Activated naive CD8-positive, alpha-beta T cell treated with anti-CD3 and anti-CD28 coated beads, Interleukin-2, amount 10 ng/mL, durations not matched to agents 7 days and 5 days (primary cell): Measurements from ENCODE around the gene DPH1. TPM values are rescaled to one million over a fixed set of nuclear protein-coding genes. Genes with fewer than 3 reads are reported as not detected.
A peak's percentile ranks its signal among the peaks of the same experiment; 100 is the strongest.

Source experiments
- ATAC-seq: fragments of 150-1000 bp; cut with Tn5 transposase; one replicate; pipeline ENCODE4 v1.10.0; 2021; ENCODE audit warnings: low read depth, moderate library complexity
- POLR2A ChIA-PET: fragments of 350-600 bp; sonication (Branson Sonifier 250); formaldehyde crosslinking; loops from one replicate; lab custom pipeline; 2021; ENCODE audit warnings: antibody characterized with exemption; lab: Charles Lee
- DNase-seq: peaks from one replicate; pipeline ENCODE4 v3.0.0; 2021
- H3K27ac Mint-ChIP-seq: one replicate; pipeline ENCODE4 v1.8.0; 2022; ENCODE audit warnings: mild to moderate bottlenecking, mixed read lengths
- H3K27me3 Mint-ChIP-seq: one replicate; pipeline ENCODE4 v1.8.0; 2022; ENCODE audit warnings: mild to moderate bottlenecking, moderate library complexity, mixed read lengths
- H3K36me3 Mint-ChIP-seq: one replicate; pipeline ENCODE4 v1.8.0; 2021; ENCODE audit warnings: mild to moderate bottlenecking, mixed read lengths
- H3K4me1 Mint-ChIP-seq: one replicate; pipeline ENCODE4 v1.8.0; 2021; ENCODE audit warnings: mixed read lengths
- H3K4me3 Mint-ChIP-seq: one replicate; pipeline ENCODE4 v1.8.0; 2022; ENCODE audit warnings: mild to moderate bottlenecking, moderate library complexity, mixed read lengths
- H3K9me3 Mint-ChIP-seq: one replicate; pipeline ENCODE4 v1.8.0; 2021; ENCODE audit warnings: mixed read lengths
- total RNA-seq, 2 experiments: library from RNA; stranded (reverse); gene quantifications; one replicate each; pipeline ENCODE4 v1.2.3, GENCODE V29; 2021

DPH1 gene
- total RNA-seq, 2 experiments from 2014 or later, result 45.7 to 46.4 TPM

DNA sequence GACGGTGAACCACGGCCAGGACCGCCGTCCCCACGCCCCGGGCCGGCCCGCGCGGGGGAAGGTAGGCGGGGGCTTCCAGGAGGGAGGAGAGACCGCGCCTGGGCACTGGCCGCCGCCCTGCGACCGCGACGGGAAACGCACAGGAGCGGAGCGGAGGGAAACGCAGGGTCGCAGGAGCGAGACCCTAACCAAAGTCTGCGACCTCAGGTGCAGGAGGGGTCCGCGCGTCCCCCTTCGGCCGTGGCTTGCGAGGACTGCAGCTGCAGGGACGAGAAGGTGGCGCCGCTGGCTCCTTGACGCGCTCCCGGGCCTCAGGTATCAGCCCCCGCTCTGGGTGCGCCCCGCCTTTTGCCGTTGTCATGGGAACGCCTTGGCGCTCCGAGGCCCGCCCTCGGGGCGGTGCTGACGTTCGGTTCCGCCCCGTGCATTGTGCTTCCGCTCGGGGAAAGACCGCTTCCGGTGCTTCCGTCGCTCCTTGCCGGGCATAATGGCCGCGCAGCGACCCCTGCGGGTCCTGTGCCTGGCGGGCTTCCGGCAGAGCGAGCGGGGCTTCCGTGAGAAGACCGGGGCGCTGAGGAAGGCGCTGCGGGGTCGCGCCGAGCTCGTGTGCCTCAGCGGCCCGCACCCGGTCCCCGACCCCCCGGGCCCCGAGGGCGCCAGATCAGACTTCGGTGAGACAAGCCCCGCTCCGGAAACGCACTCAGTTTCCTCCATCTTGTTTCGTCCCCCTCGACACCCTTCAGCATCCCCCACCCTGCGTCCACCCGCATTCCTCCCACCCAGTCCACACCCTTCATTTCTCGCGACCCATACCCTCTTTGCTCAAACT, 11.8 kb downstream of the DPH1 start, which contains the start of gene OVCA2:
Gene OVCA2 (plus strand): TSS at position 462 of the 829 bp plus-strand sequence. CDS start 26 bp downstream, at position 488.
- peaks cover 12% of the 10 kb centered on the region for H3K36me3 Mint-ChIP-seq
- ATAC-seq (peak; percentile 83), DNase-seq (peak; percentile 98)
- POLR2A ChIA-PET, result interaction anchor here (2.3 to 3.3 kb wide), 2 partner anchors 10 to 14 kb away, joined by 6 to 13 read pairs; partner anchors contain the start of gene DPH1
- peak within 1 kb of the TSS; percentile 96 for H3K27ac Mint-ChIP-seq
- H3K9me3 Mint-ChIP-seq, result no peaks in the 10 kb centered on the region
- peak within 1 kb of the TSS; percentile 93 for H3K4me3 Mint-ChIP-seq
- H3K27me3 Mint-ChIP-seq, result no peaks in the 10 kb centered on the region
- H3K4me1 Mint-ChIP-seq, result peaks cover 12% of the 10 kb centered on the region

GRCh38 chr17:2042390-2042847, 12.5 kb downstream of the DPH1 start:
- ATAC-seq (no peak), DNase-seq (no peak)
- Mint-ChIP-seq H3K4me1 (peaks cover 12% of the 10 kb centered on the region), H3K4me3 (peak overlapping the region; percentile 93), H3K9me3 (no peaks in the 10 kb centered on the region), H3K36me3 (peaks cover 12% of the 10 kb centered on the region), H3K27ac (peak overlapping the region; percentile 96), H3K27me3 (no peaks in the 10 kb centered on the region)
- POLR2A ChIA-PET, result interaction anchor here (1.0 to 3.3 kb wide), 2 partner anchors 11 to 218 kb away, joined by 3 to 13 read pairs; partner anchors contain the start of gene DPH1

- Mint-ChIP-seq H3K4me3 (peak overlapping the region; percentile 93), H3K36me3 (peaks cover 12% of the 10 kb centered on the region), H3K4me1 (peaks cover 12% of the 10 kb centered on the region), H3K27me3 (peaks cover 2% of the 10 kb centered on the region), H3K27ac (peak overlapping the region; percentile 96), H3K9me3 (no peaks in the 10 kb centered on the region)
- no peak for DNase-seq
- no peak for ATAC-seq
- POLR2A ChIA-PET, result interaction anchor here (1.0 kb wide), 1 partner anchor 217 kb away, joined by 3 read pairs; no protein-coding TSS in a partner anchor
These were observed 13.0 kb downstream of the DPH1 start for GRCh38 chr17:2042933-2043332.

- peaks cover 5% of the 10 kb centered on the region for H3K27me3 Mint-ChIP-seq
- H3K27ac Mint-ChIP-seq, result no peak overlapping the region
- DNase-seq, result no peak
- ATAC-seq, result no peak
- POLR2A ChIA-PET, result no interaction called here
- peak overlapping the region; percentile 93 for H3K4me3 Mint-ChIP-seq
- no peaks in the 10 kb centered on the region for H3K9me3 Mint-ChIP-seq
- peaks cover 12% of the 10 kb centered on the region for H3K36me3 Mint-ChIP-seq
- H3K4me1 Mint-ChIP-seq, result peaks cover 12% of the 10 kb centered on the region
These were observed 13.8 kb downstream of the DPH1 start for GRCh38 chr17:2043785-2044184.

- POLR2A ChIA-PET, result no interaction called here
- Mint-ChIP-seq H3K9me3 (no peaks in the 10 kb centered on the region), H3K4me1 (peaks cover 15% of the 10 kb centered on the region), H3K36me3 (peaks cover 12% of the 10 kb centered on the region), H3K27ac (no peak overlapping the region), H3K4me3 (no peak overlapping the region), H3K27me3 (peaks cover 5% of the 10 kb centered on the region)
- DNase-seq, result no peak
- ATAC-seq, result no peak
These were observed 14.4 kb downstream of the DPH1 start for GRCh38 chr17:2044263-2044894.

GRCh38 chr17:2047590-2047989, 17.6 kb downstream of the DPH1 start:
- POLR2A ChIA-PET, result no interaction called here
- DNase-seq, result no peak
- Mint-ChIP-seq H3K9me3 (no peaks in the 10 kb centered on the region), H3K27ac (no peak overlapping the region), H3K4me1 (peaks cover 21% of the 10 kb centered on the region), H3K4me3 (no peak overlapping the region), H3K36me3 (peaks cover 10% of the 10 kb centered on the region), H3K27me3 (peaks cover 14% of the 10 kb centered on the region)
- ATAC-seq, result no peak

- POLR2A ChIA-PET, result interaction anchor here (1.2 kb wide), 1 partner anchor 28 kb away, joined by 3 read pairs; no protein-coding TSS in a partner anchor
- Mint-ChIP-seq H3K27me3 (peaks cover 18% of the 10 kb centered on the region), H3K36me3 (peaks cover 3% of the 10 kb centered on the region), H3K27ac (no peak overlapping the region), H3K4me1 (peaks cover 19% of the 10 kb centered on the region), H3K4me3 (peak overlapping the region; percentile 74), H3K9me3 (no peaks in the 10 kb centered on the region)
- ATAC-seq, result no peak
- no peak for DNase-seq
These were observed 18.9 kb downstream of the DPH1 start for GRCh38 chr17:2048805-2049204.

DNA sequence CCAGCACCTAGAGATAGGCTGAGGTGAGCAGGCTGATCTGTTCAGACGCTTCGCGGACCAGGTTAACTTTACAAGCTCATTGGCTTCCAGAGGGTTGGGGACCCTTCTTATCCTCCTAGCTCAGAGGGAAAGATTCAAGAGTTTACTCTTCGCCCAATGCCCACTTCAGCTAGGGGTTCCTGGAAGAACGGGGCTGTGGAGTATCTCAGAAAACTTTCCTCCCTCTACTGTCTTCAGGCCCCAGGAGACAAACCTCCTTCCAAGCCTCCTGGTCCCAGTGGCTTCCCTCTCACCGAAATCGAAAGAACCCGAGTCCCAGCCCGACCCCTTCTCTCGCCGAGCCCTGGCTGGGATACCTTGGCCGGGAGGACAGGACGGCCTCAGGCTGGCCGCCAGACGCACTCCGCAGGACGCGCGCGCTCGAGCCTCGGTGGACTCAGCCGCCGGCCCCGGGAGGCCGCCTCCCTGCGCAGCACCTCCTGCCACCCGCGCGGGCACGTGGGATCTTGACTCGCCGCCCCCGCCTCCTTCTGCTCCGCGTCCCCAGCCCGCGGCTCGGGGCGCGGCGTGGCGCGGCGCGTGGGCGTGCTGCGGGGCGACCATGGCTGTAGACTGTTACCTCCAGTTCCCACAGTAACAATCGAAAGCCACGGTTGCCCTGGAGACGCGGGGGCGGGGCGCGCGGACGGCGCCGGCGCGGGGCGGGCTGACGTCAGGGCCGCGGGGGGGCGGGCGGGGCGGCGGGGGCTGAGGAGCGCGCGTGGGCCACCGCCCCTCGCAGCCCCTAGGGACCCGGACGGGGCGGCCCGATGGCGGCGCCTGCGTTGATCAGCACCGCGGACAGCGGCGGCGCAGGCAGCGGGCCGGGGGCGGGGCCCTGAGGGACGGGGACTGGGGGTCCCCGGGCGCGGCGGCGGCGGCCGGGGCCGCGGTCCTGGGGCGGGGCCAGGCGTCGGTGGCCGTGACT, 19.7 kb downstream of the DPH1 start:
- Mint-ChIP-seq H3K4me3 (peak overlapping the region; percentile 74), H3K27me3 (peaks cover 18% of the 10 kb centered on the region), H3K36me3 (peaks cover 2% of the 10 kb centered on the region), H3K4me1 (peaks cover 19% of the 10 kb centered on the region), H3K9me3 (no peaks in the 10 kb centered on the region), H3K27ac (peak overlapping the region; percentile 42)
- ATAC-seq, result peak; percentile 29
- peak; percentile 92 for DNase-seq
- POLR2A ChIA-PET, result interaction anchor here (1.2 to 2.1 kb wide), 3 partner anchors 29 to 287 kb away, joined by 3 to 6 read pairs (median 5); partner anchors contain the start of gene TSR1

DNA sequence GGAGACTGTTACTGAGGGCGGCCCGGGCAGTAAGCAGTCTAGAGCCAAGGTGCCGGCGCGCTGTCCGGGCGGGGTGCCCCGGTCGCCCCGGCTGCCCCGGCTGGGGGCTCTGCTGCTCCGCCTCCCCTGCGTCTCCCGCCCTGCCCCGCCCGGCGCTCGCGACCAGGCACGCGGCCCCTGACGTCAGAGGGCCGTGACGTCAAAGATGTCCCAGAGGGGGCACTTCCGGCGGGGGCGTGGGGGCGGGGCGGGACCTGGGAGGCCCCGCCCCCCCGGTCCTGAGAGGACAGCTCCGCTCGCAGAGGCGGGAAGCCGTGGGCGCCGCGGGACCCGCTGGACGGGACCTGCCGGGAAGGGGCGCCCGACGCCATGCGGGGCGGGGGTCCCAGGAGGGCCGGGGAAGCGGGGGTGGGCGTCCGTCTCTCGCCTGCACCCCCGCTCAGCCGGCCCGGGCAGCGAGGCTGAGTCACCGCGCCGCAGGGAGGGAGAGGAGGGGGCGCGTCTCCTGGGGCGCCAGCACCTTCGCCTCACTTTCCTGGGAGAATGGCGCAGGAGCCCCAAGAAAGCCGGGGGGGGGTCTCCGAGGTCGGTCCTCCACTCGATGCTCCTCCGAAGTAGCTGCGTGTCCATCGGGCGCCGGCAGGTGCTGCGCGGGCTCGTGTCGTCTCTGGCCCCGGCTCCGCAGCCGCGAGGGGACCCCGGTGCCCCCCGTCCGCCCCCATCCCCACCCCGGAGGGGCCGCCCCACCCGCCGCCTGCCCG, 20.5 kb downstream of the DPH1 start:
- no peaks in the 10 kb centered on the region for H3K9me3 Mint-ChIP-seq
- H3K27ac Mint-ChIP-seq, result no peak overlapping the region
- DNase-seq, result peak; percentile 85
- peak; percentile 4 for ATAC-seq
- POLR2A ChIA-PET, result interaction anchor here (1.0 to 2.1 kb wide), 4 partner anchors 195 to 286 kb away, joined by 3 to 6 read pairs (median 4); partner anchors contain the start of gene TSR1
- H3K4me1 Mint-ChIP-seq, result peaks cover 18% of the 10 kb centered on the region
- H3K27me3 Mint-ChIP-seq, result peaks cover 18% of the 10 kb centered on the region
- H3K4me3 Mint-ChIP-seq, result no peak overlapping the region
- no peaks in the 10 kb centered on the region for H3K36me3 Mint-ChIP-seq

GRCh38 chr17:2051061-2051932, 21.3 kb downstream of the DPH1 start:
- Mint-ChIP-seq H3K27me3 (peaks cover 18% of the 10 kb centered on the region), H3K36me3 (no peaks in the 10 kb centered on the region), H3K4me1 (peaks cover 18% of the 10 kb centered on the region), H3K4me3 (peak overlapping the region; percentile 68), H3K9me3 (no peaks in the 10 kb centered on the region), H3K27ac (peak overlapping the region; percentile 69)
- POLR2A ChIA-PET, result interaction anchor here (0.6 to 2.1 kb wide), 6 partner anchors 194 to 342 kb away, joined by 3 to 6 read pairs (median 3); partner anchors contain the start of gene TSR1
- no peak for DNase-seq
- ATAC-seq, result no peak

GRCh38 chr17:2051933-2052559, 22.1 kb downstream of the DPH1 start:
- Mint-ChIP-seq H3K36me3 (peaks cover 1% of the 10 kb centered on the region), H3K4me1 (peaks cover 18% of the 10 kb centered on the region), H3K27me3 (peaks cover 18% of the 10 kb centered on the region), H3K27ac (peak overlapping the region; percentile 44), H3K4me3 (peak overlapping the region; percentile 34), H3K9me3 (no peaks in the 10 kb centered on the region)
- POLR2A ChIA-PET, result interaction anchor here (0.6 to 2.1 kb wide), 4 partner anchors 208 to 341 kb away, joined by 3 to 6 read pairs (median 3); partner anchors contain the start of gene TSR1
- DNase-seq (no peak), ATAC-seq (no peak)
